C4-2B (cell line): ENCODE data around the gene C1QL2.

Experiments used
- ZFX ChIP-seq: fragments of 450-650 bp; IDR thresholded peaks from 2 replicates; pipeline ENCODE4 v1.6.1; 2017
- TF ChIP-seq, protein P1 (sequence below): fragments of 450-650 bp; conservative IDR thresholded peaks from 2 replicates; pipeline ENCODE4 v1.5.1; 2017; ENCODE audit warnings: mild to moderate bottlenecking

DNA sequence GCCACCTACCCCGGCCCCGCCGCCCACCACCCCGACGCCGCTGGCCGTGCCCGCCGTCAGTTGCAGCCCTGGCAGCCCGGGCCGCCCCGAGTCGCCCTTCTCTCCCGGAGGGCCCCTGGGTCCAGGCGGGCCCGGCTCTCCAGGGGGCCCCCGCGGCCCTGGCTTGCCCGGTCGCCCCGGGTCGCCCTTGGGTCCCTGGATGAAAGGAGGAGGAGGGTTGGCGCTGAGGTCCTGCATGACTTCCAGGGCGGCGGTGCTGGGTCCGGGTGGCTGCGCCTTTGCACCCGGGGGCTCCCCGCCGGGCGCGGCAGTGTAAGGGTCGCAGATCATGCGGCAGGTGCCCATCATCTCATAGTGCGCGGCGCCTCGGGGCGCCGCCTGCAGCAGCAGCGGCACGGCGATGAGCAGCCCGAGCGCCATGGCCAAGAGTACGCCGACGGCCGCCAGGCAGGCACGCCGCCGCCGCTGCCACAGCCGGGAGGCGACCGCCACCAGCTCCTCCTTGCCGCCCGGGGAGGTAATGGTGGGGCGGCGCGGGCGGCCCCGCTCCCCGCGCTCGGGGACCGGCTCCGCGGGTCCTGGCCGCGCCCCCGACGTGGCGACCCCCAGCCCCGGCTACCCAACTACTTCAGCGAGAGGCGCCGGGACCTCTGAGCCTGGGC lies 570 bp downstream of the C1QL2 start:
- TF ChIP-seq, protein P1, sequence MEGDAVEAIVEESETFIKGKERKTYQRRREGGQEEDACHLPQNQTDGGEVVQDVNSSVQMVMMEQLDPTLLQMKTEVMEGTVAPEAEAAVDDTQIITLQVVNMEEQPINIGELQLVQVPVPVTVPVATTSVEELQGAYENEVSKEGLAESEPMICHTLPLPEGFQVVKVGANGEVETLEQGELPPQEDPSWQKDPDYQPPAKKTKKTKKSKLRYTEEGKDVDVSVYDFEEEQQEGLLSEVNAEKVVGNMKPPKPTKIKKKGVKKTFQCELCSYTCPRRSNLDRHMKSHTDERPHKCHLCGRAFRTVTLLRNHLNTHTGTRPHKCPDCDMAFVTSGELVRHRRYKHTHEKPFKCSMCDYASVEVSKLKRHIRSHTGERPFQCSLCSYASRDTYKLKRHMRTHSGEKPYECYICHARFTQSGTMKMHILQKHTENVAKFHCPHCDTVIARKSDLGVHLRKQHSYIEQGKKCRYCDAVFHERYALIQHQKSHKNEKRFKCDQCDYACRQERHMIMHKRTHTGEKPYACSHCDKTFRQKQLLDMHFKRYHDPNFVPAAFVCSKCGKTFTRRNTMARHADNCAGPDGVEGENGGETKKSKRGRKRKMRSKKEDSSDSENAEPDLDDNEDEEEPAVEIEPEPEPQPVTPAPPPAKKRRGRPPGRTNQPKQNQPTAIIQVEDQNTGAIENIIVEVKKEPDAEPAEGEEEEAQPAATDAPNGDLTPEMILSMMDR, result no peak
- no peak for TF ChIP-seq ZFX
